GM19328 (cell line): Measurements from ENCODE around the gene IFT52.
"Not testable (repeated sequence)": the region's sequence is repeated elsewhere in the genome, so short reads cannot be mapped to it uniquely, and the experiment has no call there.

Source experiments
- ATAC-seq: cut with Tn5 transposase; IDR thresholded peaks from one replicate; pipeline ENCODE4 v1.9.1; 2021; ENCODE audit warnings: mild to moderate bottlenecking, moderate library complexity; ENCODE audit not compliant: unreplicated experiment

The IFT52 gene

DNA sequence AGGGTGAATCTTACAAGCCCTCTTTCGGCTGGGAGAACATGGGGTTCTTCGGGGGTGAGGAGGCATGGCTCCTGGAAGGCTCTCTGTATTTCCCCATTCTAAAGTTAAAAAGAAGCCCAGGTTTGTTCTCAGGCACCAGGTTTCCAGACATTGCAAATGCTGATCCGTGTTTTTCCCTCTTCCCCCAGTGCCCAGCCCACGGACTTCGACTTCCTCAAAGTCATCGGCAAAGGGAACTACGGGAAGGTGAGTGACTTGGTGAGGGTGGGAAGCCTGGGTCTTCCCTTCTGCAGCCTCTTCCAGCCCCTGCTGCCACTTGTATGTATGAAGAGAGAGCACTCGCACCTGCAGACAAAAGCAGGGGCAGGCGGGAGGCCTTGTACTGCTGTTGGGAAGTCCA lies 23.3 kb upstream of the IFT52 start:
- ATAC-seq, result no peak

DNA sequence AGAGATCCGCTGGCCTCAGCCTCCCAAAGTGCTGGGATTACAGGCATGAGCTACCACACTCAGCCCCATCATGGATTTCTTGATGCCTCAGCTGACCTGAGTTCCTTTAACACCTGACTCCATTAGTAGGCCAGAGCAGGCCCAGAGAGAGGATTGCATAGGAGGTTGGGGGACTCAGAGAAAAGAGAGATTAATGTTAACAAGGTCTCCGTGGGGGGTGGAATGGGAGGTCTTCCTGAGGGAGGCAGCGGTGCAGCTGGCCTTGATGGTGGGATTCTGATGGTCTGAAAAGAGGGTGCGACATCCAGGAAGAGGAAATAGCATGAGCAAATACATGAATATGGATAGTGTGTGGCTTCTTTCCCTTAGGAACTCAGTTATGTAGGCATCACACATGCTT lies 22.0 kb upstream of the IFT52 start:
- ATAC-seq, result no peak

GRCh38 chr20:43569282-43569681 lies 21.5 kb upstream of the IFT52 start:
- no peak for ATAC-seq

DNA sequence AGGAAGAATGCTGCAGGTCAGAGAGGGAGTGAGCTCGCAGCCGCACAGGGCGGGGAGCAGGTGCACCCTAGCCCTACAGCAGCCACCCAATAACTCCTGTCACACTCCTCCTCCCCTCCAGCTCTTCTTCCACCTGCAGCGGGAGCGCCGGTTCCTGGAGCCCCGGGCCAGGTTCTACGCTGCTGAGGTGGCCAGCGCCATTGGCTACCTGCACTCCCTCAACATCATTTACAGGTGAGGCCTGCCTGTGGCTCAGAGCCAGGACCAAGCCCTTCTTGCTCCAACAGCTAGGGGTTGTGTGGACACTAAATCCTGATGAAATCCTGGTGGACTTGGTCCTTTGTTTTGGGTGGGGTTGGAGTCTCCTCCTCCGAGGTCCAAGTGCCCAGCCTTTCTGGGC lies 20.2 kb upstream of the IFT52 start:
- ATAC-seq, result no peak

- ATAC-seq, result no peak
Measured at GRCh38 chr20:43571310-43571709, 19.4 kb upstream of the IFT52 start.

DNA sequence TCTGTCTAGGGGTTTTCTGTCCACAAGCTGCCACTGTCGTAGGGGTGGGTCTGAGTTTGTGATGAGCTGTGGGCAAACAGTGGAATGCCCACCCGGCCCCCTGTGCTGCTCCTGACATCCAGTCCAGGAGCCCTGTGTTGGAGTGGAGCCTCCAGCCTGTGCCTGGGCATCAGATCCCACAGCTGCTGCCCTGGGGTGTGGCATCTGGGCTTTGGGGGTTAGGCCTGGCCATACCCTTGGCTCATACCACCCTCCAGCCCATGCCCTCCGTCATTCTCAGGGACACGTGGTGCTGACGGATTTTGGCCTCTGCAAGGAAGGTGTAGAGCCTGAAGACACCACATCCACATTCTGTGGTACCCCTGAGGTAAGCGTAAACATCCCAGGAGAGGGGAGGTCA lies 19.0 kb upstream of the IFT52 start:
- ATAC-seq, result no peak

- ATAC-seq, result no peak
Measured at GRCh38 chr20:43572891-43573290, 17.8 kb upstream of the IFT52 start.

- no peak for ATAC-seq
Measured at GRCh38 chr20:43576108-43576507, 14.6 kb upstream of the IFT52 start.

GRCh38 chr20:43579861-43580793 lies 10.6 kb upstream of the IFT52 start:
- no peak for ATAC-seq

DNA sequence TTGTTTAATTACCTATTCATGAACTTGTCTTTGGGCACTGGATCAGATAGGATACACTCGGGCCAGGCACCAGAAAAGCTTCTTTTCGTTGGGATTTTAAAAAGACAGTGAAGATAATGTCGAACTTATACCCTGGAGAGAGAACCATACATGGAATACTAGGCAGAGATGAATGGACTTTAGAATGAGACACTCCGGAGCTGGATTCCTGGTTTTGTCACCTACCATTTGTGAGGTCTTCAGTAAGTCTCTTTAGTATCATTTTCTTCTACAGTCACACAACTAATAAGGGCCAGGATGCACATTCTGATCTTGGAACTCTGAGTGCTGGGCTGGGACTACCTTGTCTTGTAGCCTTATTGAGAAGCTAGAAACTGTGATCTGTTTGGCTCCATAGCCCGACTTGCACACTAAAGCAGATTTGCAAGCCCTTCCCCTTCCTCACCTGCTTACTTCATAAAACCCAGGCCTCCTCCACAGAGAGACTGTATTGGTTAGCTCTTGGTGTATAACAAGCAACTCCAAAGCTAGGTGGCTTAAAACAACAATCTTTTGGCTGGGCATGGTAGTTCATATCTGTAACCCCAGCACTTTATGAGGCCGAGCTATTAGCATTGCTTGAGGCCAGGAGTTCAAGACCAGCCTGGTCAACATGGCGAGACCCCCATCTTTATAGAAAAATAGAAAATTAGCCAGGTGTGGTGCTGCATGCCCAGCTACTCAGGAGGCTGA lies 7.4 kb upstream of the IFT52 start:
- ATAC-seq, result no peak

DNA sequence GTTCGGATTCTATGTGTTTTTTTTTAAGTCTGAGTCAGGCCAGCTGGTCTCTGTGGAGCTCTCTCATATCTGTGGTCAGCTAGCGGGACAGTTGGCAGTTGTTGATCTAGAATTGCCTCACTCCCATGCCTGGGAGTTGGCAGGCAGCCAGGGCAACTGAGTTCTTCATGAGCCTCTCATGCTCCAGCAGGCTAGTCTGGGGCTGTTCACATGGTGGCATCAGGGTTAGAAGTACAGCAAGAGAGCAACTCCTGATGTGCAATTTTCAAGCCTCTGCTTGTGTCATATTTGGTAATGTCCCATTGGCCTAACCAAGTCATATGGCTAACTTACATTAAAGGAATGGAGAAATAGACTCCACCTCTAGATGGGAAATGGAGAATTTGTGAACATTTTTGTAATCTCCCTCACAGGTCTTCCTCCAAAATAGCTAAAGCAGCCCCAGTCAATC lies 6.7 kb upstream of the IFT52 start:
- ATAC-seq, result no peak

- no peak for ATAC-seq
Measured at GRCh38 chr20:43584448-43585136, 6.1 kb upstream of the IFT52 start.

DNA sequence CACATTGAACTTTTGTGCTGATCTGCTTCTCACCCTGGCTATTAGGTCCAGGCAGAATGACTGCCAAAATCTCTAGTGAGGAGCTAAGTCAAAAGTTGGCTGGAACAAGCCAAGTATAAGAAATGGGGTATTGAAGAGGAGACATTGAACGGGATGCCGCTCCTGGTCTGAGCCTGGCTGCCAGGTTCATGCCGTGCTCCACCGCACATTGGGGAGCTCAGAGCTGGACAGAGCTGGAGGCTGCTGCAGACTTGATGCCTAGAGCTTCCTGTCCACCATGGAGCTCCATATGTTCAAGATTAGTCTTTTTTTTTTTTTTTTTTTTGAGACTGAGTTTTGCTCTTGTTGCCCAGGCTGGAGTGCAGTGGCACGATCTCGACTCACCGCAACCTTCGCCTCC lies 4.1 kb upstream of the IFT52 start:
- ATAC-seq, result no peak

DNA sequence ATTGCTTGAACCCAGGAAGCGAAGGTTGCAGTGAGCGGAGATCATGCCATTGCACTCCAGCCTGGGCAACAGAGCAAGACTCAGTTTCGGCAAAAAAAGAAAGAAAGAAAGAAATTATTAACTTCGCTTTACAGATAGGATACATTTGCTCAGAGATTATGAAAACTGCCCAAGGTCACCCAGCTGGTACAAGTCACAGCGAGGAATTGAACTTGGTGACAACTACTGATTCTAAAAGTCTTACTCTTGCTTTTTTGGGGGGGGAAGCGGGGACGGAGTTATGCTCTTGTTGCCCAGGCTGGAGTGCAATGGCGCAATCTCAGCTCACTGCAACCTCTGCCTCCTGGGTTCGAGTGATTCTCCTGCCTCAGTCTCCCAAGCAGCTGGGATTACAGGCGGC lies 2.2 kb upstream of the IFT52 start:
- not testable (repeated sequence) for ATAC-seq

GRCh38 chr20:43590036-43590391 lies 723 bp upstream of the IFT52 start:
- ATAC-seq, result no peak

DNA sequence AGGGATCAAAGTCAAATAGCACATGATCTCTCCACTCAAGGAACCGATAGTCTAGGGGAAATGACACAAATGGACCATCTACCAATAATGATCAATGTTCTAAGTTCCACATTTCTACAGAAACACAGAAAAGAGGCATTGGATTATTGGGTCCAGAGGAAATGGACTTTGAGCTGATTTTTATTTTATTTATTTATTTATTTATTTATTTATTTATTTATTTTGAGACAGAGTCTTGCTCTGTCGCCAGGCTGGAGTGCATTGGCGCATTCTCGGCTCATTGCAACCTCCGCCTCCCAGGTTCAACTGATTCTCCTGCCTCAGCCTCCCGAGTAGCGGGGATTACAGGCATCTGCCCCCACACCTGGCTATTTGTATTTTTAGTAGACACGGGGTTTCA lies 11.2 kb downstream of the IFT52 start:
- ATAC-seq, result not testable (repeated sequence)

DNA sequence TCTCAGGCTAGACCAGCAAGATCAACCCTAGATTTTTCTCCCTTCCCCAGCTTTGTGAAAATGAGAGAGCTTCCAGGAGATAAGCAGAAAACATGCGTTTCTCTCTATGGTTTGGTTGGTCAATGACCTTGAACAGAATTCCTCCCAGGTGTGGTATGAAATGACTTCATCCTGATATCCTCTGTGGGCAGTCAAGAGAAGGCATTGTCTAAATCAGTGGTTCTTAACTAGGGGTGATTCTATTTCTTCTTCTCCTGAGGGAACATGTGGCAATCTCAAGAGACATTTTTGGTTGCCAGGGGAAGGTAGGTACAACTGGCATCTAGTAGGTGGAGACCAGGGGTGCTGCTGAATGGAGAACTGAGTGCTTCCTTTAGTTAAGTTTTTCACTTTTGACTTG lies 12.4 kb downstream of the IFT52 start:
- ATAC-seq, result no peak

DNA sequence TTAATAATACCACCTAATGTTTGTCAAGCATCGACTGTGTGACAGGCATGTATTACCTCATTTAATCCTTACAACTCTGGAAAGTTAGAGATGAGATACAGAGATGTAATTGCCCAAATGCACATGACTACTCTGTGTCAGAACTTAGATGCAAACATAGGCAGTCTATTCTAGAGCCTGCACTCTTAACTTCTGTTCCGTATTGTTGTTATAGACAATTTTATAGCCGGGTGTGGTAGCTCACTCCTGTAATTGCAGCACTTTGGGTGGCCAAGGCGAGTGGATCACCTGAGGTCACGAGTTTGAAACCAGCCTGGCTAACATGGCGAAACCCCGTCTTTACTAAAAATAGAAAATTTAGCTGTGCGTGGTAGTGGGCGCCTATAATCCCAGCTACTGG lies 15.0 kb downstream of the IFT52 start:
- ATAC-seq, result no peak

DNA sequence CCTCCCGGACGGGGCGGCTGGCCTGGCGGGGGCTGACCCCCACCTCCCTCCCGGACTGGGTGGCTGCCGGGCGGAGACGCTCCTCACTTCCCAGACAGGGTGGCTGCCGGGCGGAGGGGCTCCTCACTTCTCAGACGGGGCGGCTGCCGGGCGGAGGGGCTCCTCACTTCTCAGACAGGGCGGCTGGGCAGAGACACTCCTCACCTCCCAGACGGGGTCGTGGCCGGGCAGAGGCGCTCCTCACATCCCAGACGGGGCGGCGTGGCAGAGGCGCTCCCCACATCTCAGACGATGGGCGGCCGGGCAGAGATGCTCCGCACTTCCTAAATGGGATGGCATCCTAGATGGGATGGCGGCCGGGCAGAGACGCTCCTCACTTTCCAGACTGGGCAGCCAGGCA lies 16.5 kb downstream of the IFT52 start:
- ATAC-seq, result not testable (repeated sequence)

- no peak for ATAC-seq
Measured at GRCh38 chr20:43631598-43631997, 40.9 kb downstream of the IFT52 start.

DNA sequence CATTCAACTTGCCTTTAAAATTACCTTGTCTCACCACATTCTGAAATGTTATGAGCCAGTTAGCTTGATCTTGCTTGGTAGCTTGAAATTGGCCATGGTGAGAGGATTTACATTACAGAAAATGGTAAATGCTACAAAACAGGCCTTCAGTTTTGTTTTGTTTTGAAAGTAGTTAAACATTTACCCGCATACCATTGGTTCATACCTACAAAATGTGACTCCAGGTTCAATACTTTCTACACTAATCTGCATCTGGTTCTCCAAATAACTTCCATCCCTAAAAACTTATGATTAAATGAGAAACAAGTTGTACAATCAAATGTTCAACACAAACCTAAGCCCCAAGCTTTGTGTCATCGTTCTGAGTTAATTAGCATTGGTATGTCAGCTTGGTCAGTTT lies 45.7 kb downstream of the IFT52 start:
- ATAC-seq, result no peak

GRCh38 chr20:43642548-43642947 lies 51.8 kb downstream of the IFT52 start:
- no peak for ATAC-seq
